KMS-11 (cell line): ENCODE measurements around the gene GIPR.
"Not testable (repeated sequence)": the region's sequence is repeated elsewhere in the genome, so short reads cannot be mapped to it uniquely, and the experiment has no call there.

Source experiments
- H2AFZ ChIP-seq: fragments of 200-600 bp; sonication (generic); 2 replicates; pipeline ENCODE4 v1.6.1; 2016; ENCODE audit warnings: antibody characterized with exemption, mixed run types, low read depth
- H3K27ac ChIP-seq: fragments of 200-600 bp; sonication (generic); 2 replicates; pipeline ENCODE4 v1.6.1; 2016; ENCODE audit warnings: mild to moderate bottlenecking, mixed run types
- H3K27me3 ChIP-seq: fragments of 200-600 bp; sonication (generic); 2 replicates; pipeline ENCODE4 v1.6.1; 2017; ENCODE audit warnings: mild to moderate bottlenecking, low read depth, mixed run types, moderate library complexity; ENCODE audit not compliant: insufficient read depth
- H3K36me3 ChIP-seq: fragments of 200-600 bp; sonication (generic); 2 replicates; pipeline ENCODE4 v1.6.1; 2017; ENCODE audit warnings: mild to moderate bottlenecking, mixed run types; ENCODE audit not compliant: insufficient read depth
- H3K4me1 ChIP-seq: fragments of 200-600 bp; sonication (generic); 2 replicates; pipeline ENCODE4 v1.6.1; 2016; ENCODE audit warnings: mild to moderate bottlenecking, low read depth, mixed run types; ENCODE audit not compliant: poor library complexity, severe bottlenecking
- H3K4me2 ChIP-seq: fragments of 200-600 bp; sonication (generic); 2 replicates; pipeline ENCODE4 v1.7.0; 2016; ENCODE audit warnings: mild to moderate bottlenecking, mixed run types
- H3K4me3 ChIP-seq: fragments of 200-600 bp; sonication (generic); IDR thresholded peaks from 2 replicates; pipeline ENCODE4 v1.6.1; 2017; ENCODE audit warnings: low read depth, low read length, mixed read lengths; ENCODE audit not compliant: insufficient read depth
- H3K79me2 ChIP-seq: fragments of 200-600 bp; sonication (generic); 2 replicates; pipeline ENCODE4 v1.6.1; 2016; ENCODE audit warnings: low read depth, mixed run types; ENCODE audit not compliant: insufficient read depth
- H3K9ac ChIP-seq: fragments of 200-600 bp; sonication (generic); 2 replicates; pipeline ENCODE4 v1.6.1; 2016; ENCODE audit warnings: mild to moderate bottlenecking, mixed run types
- H4K20me1 ChIP-seq: fragments of 200-600 bp; sonication (generic); 2 replicates; pipeline ENCODE4 v1.6.1; 2016; ENCODE audit warnings: mild to moderate bottlenecking, mixed run types; ENCODE audit not compliant: insufficient read depth
- CTCF ChIP-seq: fragments of 200-600 bp; sonication (generic); conservative IDR thresholded peaks from 2 replicates; pipeline ENCODE4 v1.6.1; 2017; ENCODE audit warnings: low read depth, mild to moderate bottlenecking, antibody characterized with exemption, low read length, moderate library complexity, mixed read lengths

The GIPR gene

GRCh38 chr19:45717131-45717982, 49.3 kb downstream of the GIPR start:
- Histone ChIP-seq H3K4me1 (peaks cover 29% of the 10 kb centered on the region), H2AFZ (peak overlapping the region; percentile 15; the same call in 1 of the 2 replicates)
- TF ChIP-seq CTCF, result 0 out of 2 replicates have a peak, but pooled peaks have one; percentile 17

GRCh38 chr19:45717983-45718650, 50.1 kb downstream of the GIPR start:
- Histone ChIP-seq H3K27me3 (no peaks in the 10 kb centered on the region), H3K4me3 (no peak overlapping the region), H3K9ac (peak overlapping the region; percentile 49; the same call in 1 of the 2 replicates), H3K4me1 (peaks cover 29% of the 10 kb centered on the region), H3K79me2 (peaks cover 36% of the 10 kb centered on the region; the same call in 1 of the 2 replicates), H3K36me3 (peaks cover 2% of the 10 kb centered on the region; the same call in 1 of the 2 replicates), H3K27ac (peak overlapping the region; percentile 48), H4K20me1 (no peaks in the 10 kb centered on the region), H3K4me2 (peak overlapping the region; percentile 70), H2AFZ (no peak overlapping the region)
- TF ChIP-seq CTCF, result no peak

More at GRCh38 chr19:45717131-45717982, 49.3 kb downstream of the GIPR start:
- Histone ChIP-seq H4K20me1 (no peaks in the 10 kb centered on the region), H3K27me3 (no peaks in the 10 kb centered on the region), H3K4me2 (peak overlapping the region; percentile 83), H3K27ac (peak overlapping the region; percentile 52), H3K4me3 (peak overlapping the region; percentile 76), H3K9ac (peak overlapping the region; percentile 67), H3K36me3 (no peaks in the 10 kb centered on the region), H3K79me2 (peaks cover 33% of the 10 kb centered on the region; the same call in 1 of the 2 replicates)

DNA sequence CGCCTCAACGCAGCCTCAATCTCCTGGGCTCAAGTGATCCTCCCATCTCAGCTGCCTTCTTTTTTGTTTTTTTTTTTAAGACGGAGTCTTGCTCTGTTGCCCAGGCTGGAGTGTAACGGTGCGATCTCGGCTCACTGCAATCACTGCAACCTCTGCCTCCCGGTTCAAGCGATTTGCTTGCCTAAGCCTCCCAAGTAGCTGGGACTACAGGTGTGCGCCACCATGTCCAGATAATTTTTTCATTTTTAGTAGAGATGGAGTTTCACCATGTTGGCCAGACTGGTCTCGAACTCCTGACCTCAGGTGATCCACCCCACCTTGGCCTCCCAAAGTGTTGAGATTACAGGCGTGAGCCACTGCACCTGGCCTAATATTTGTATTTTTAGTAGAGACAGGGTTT, 52.0 kb downstream of the GIPR start:
- not testable (repeated sequence) for H3K27me3 ChIP-seq, H3K4me2 ChIP-seq, H3K36me3 ChIP-seq, H3K4me3 ChIP-seq, H4K20me1 ChIP-seq, H3K9ac ChIP-seq, H2AFZ ChIP-seq, H3K27ac ChIP-seq
- H3K79me2 ChIP-seq, result peaks cover 46% of the 10 kb centered on the region
- peaks cover 26% of the 10 kb centered on the region for H3K4me1 ChIP-seq

- not testable (repeated sequence) for H3K36me3 ChIP-seq, H3K4me3 ChIP-seq, H3K9ac ChIP-seq, H4K20me1 ChIP-seq, H2AFZ ChIP-seq, H3K27me3 ChIP-seq, H3K27ac ChIP-seq, H3K4me2 ChIP-seq
- Histone ChIP-seq H3K4me1 (peaks cover 28% of the 10 kb centered on the region), H3K79me2 (peaks cover 68% of the 10 kb centered on the region)
These were observed 60.7 kb downstream of the GIPR start for GRCh38 chr19:45728683-45729082.

DNA sequence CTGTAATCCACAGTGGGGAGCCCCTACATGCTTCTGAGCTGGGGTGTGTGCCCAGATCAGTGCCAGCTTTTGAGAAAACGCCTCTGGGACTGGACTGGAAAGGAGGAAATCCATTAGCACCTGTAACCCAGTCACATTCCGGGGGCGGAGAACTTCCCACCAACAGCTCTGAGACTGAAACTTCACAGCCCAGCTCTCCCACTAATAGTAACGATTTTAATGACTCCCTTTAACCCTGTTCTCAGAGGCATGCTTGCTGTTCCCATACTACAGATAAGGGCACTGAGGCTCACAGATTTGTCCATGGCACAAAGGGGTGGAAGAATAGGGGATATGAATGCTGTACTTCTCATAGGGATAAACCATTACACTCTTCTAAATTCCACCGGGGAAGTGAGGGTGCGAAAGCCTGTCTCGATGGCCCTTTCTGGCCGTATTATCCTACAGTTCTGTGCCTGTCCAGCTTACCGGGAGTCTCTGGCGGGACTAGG, 61.8 kb downstream of the GIPR start:
- H4K20me1 ChIP-seq, result no peaks in the 10 kb centered on the region
- no peak overlapping the region for H3K4me3 ChIP-seq
- no peaks in the 10 kb centered on the region for H3K36me3 ChIP-seq
- TF ChIP-seq CTCF, result no peak
- H3K79me2 ChIP-seq, result peaks cover 57% of the 10 kb centered on the region
- H3K4me2 ChIP-seq, result peak overlapping the region; percentile 97
- H3K27me3 ChIP-seq, result no peaks in the 10 kb centered on the region
- H3K27ac ChIP-seq, result peak overlapping the region; percentile 5; the same call in 1 of the 2 replicates
- H3K4me1 ChIP-seq, result peaks cover 28% of the 10 kb centered on the region
- H2AFZ ChIP-seq, result no peak overlapping the region
- H3K9ac ChIP-seq, result peak overlapping the region; percentile 56; the same call in 1 of the 2 replicates
